Suprapubic skin (tissue), 4 donors: ENCODE data around the gene CLGN.

Source experiments
- EP300 ChIP-seq: sonication (generic); formaldehyde crosslinking; IDR thresholded peaks from one replicate; pipeline ENCODE4 v1.6.1; 2017; ENCODE audit warnings: antibody characterized with exemption
- POLR2A ChIP-seq, 2 donors: fragments of 450-650 bp; IDR thresholded peaks; one replicate each; pipeline ENCODE4 v1.6.1; 2017; ENCODE audit warnings: antibody characterized with exemption in 2 of 2, mild to moderate bottlenecking in 2 of 2, moderate library complexity in 2 of 2
- POLR2AphosphoS5 ChIP-seq, 3 donors: sonication (generic); formaldehyde crosslinking; IDR thresholded peaks; one replicate each; pipeline ENCODE4 v1.6.1; 2017; ENCODE audit warnings: antibody characterized with exemption in 3 of 3
- TF ChIP-seq, protein P1 (sequence below), 2 donors: fragments of 200-600 bp in 1 of 2; fragments of 450-650 bp in 1 of 2; sonication (generic) in 1 of 2; IDR thresholded peaks; one replicate each; pipeline ENCODE4 v1.5.1; 2016 to 2019; ENCODE audit warnings: antibody characterized with exemption in 2 of 2, mild to moderate bottlenecking in 1 of 2, moderate library complexity in 1 of 2

DNA sequence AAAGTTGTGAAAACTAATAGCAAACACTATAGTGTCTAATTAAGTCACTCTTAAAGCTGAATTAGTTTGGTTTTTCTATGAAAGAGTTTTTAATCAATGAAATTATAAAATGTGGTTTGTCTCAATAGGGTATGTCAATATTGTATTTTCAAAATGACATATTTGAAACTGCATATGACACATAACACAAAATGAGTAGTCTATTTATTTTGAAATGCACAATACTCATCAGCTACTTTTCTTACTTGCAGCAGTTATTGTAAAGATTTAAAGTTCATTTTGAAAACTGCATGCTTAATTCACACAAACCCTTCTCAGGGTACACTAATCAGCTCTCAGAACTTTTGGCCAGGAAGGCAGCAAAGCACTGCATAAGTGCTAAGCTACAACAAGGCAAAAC is 21.2 kb downstream of the CLGN start:
- TF ChIP-seq, protein P1, sequence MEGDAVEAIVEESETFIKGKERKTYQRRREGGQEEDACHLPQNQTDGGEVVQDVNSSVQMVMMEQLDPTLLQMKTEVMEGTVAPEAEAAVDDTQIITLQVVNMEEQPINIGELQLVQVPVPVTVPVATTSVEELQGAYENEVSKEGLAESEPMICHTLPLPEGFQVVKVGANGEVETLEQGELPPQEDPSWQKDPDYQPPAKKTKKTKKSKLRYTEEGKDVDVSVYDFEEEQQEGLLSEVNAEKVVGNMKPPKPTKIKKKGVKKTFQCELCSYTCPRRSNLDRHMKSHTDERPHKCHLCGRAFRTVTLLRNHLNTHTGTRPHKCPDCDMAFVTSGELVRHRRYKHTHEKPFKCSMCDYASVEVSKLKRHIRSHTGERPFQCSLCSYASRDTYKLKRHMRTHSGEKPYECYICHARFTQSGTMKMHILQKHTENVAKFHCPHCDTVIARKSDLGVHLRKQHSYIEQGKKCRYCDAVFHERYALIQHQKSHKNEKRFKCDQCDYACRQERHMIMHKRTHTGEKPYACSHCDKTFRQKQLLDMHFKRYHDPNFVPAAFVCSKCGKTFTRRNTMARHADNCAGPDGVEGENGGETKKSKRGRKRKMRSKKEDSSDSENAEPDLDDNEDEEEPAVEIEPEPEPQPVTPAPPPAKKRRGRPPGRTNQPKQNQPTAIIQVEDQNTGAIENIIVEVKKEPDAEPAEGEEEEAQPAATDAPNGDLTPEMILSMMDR (IDR thresholded peaks at IDR 0.05): no peak
- TF ChIP-seq POLR2AphosphoS5 (IDR thresholded peaks at IDR 0.05): no peak
- TF ChIP-seq EP300: no peak
- no peak for TF ChIP-seq POLR2A (IDR thresholded peaks at IDR 0.05)
